HG03442 (cell line): ENCODE data around the gene IGSF10.

Source experiments
- ATAC-seq: cut with Tn5 transposase; IDR thresholded peaks from one replicate; pipeline ENCODE4 v1.9.1; 2021; ENCODE audit warnings: mild to moderate bottlenecking, moderate library complexity; ENCODE audit not compliant: unreplicated experiment

The IGSF10 gene

DNA sequence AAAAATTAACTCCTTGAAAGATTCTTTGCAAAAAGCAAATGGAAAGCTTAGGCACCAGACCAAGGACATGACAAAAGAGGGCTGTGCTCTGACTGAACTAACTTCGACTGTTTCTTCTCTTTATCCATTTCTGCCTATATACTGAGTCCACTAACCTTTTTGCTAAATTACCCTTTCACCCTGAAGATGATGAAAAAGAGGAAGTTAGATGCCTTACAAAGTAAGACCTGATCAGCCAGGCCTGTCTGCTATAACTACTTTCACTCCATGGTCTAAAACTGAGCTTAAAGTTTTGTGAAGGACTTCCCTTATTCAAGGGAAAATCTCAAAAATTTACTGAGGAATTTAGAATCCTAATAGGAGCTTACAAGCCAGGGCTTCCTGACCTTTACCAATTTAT lies 6.2 kb upstream of the IGSF10 start:
- no peak for ATAC-seq

DNA sequence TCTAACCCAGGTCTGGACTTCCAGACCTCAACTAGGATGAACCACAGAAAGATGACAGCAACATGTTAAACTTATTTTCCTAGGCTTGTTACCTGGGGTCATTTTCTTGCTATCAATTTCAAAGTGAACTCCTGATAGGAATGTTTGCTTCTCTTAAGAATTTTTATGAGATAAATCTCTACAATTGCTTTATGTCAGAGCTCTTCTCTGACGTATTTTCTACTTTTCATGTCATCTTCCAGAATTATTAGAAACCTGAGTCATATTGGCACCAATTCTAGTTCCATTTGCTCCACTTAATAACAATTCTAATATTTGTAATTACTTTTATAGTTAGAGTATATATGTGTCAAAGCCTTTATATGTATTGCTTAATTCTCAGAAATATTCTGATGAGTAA lies 2.1 kb upstream of the IGSF10 start:
- no peak for ATAC-seq

DNA sequence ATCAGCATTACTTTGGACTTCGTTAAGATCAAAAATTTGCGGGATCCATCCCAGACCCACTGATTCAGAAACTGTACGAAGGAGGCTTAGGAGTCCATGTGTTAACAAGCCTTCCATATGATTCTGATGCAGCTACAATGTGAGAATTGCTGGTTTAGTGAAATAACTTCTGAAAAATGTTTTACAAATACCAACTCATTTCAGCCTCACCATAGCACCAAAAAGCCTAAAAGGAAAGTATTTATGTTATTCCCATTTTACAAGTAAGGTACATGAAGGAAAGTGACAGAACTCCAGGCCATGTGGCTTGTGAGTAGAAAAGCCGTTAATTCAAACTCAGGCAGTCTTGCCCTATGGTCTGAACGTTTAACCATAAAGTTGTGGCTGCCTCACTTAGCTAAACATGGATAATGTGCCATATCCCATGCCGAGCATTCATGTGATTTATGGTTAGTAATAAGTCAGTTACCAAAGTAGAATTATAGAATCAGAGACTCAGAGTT lies 1.5 kb upstream of the IGSF10 start:
- ATAC-seq: no peak

DNA sequence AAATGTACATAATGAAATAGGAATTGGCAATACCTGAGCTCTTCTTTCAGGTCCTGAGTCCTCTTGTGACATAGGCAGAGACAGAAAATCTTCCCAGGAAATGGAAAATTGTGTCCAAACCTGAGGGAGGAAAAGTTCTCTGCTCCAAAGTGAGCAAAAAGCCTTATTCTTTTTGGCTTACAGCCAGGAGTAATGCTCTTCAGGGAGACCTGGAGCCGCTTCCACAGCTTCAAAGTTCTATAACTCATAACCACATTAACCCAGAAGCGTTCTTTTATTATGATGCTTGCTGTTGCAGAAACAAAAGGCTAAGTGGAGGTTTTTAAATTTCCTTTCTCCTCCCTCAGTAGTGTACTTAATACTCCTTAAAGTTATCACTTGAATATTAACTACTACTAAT lies 633 bp downstream of the IGSF10 start:
- no peak for ATAC-seq

DNA sequence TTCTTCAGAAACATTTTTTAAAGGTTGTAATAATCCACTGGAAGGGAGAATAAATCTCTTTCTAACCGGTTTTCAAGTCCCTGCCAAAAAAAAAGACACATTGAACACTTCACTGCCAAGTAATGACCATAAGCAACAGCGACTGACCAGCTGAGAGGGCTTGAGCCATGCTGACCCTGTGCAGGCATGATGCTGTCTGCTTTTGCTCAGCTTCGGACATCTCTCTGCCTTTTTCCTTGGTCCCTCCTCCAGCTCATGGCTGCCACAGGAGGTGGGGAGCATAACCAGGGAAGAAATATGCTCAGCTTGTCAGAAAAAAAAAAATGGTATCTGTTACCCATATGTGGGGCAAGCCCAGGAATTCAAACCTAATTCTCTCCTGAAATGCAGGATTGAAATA lies 1.5 kb downstream of the IGSF10 start:
- ATAC-seq: no peak

DNA sequence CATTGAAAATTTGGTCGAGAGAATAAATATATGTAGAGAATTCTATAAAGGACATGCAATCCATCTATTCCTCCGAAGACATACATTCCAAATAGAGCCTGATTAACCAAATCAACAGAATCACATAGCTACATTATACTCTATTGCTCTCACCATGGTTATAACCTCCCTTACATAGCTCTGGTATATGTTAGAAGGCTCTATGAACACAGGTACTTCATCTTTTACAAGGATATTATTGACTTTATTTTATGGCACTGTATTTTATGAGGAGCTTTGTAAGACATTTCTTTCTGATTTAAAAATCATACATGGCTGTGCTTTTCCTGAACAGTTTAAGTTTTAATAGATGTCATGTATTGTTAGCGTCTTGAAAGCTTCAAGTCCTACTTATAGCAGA lies 4.8 kb downstream of the IGSF10 start:
- no peak for ATAC-seq

DNA sequence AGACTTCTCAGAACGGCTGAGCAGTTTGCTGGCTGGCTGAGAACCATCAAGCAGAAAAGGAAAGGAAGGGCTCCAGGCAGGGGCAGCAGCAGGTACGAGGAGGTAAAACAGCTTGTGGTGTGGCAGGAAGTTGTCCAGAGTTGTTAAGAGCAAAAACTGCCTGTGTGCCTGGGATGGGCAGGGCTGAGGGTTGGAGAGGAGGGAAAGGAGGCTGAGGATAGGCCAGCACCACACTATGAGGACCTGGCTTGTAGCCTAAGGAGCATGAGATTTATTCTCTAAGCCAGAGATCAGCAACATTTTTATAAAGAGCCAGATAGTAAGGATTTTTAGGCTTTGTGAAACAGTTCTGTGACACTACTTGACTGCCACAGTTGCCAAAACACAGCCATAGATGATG lies 8.0 kb downstream of the IGSF10 start:
- no peak for ATAC-seq

DNA sequence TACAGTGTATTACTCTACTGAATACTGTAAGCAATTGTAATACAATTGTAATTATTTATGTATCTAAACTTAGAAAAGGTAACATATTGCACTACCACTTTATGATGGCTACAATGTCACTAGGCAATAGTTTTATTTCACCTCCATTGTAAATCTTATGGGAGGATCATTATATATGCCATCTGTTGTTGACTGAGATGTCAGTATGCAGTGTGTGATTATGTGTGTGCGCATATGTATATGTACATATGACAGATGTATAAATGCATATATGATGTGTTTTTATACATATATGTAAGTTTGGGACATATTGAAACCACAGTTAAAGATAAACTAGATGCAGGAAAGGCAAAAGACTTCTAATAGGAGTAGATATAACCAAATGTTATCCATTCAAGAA lies 8.5 kb downstream of the IGSF10 start:
- ATAC-seq: no peak

DNA sequence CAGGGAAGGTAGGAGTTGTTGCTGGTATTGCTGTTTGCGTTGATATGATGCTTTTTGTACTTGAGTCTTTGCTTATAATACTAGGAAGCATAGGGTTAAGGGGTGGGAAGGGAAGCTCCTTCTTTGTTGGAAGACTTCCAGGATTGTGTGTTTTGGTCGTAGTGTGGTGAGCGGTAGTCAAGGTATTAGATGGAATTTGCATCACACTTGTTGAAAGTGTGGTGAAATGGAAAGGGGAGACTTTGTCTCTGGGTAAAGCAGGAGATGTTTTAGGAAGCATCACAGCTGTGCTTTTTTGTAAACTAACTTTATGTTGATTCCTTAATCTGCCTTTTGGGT lies 14.9 kb downstream of the IGSF10 start:
- ATAC-seq: no peak

DNA sequence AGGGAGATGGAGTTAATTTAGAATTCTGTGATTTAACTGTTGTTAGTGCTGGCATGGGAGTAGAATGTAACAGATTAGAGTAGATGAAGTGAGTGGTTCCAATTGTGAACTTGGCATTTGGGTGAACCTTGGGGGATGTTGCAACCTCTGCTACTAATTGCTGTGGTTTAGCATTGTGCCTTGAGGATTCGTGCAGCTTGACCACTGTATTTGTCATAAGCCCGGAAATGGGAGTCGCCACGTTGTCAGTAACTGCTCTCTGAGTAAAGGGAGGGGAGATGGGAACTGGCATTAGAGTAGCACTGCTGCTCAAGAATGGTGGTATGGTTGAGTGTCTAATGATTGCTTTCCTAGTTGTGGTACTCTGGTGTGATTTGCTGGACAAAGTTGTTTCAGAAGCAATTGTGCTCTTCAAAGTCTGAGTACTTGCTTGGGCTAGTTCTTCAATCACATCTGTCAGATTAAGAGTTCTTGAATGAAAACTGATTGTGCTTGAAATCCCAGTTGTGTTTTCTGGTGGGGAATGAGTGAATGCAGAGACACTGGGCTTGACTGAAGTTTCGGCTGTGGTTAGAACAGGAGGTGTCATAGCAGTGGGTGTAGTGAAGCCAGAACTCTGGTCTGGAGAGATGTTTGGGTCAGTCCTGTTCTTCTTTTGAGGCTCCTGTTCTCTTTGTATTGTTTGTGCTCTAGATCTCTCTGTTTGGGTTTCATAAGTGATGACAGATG lies 15.4 kb downstream of the IGSF10 start:
- no peak for ATAC-seq

DNA sequence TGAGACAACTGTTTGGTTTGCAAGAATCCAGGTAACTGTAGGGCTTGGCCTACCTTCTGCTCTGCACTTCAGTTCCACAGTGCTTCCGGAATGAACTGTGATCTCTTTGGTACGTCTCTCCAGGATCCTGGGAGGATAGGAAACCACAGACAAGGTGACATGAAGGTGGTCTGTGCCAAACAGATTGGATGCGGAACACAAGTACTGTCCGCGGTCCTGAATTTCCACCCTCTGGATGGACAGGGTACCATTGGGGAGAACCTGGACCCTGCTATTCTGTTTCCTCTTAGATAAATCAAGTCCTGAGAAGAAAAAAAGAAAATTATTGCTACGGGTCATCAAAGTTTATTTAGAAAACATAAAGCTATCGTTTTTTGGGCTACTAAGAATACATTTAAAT lies 17.3 kb downstream of the IGSF10 start:
- no peak for ATAC-seq

DNA sequence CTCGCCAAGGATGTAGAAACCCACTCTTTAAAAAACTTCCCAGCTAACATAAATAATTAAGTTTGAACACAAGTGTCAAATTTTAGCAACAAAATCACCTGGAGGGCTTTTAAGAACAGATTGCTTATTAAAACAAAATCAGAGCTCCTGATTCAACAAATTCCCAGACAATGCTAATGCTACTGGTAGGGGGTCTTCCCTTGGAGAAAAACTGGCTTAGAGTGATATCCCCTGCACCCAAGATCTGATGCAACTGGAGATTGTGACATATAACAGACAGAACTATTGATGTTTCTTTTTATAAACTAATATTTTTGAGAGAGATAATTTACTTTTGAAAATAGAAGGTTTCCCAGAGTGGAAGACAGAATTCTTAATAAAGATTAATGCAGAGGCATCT lies 19.9 kb downstream of the IGSF10 start:
- ATAC-seq: no peak

DNA sequence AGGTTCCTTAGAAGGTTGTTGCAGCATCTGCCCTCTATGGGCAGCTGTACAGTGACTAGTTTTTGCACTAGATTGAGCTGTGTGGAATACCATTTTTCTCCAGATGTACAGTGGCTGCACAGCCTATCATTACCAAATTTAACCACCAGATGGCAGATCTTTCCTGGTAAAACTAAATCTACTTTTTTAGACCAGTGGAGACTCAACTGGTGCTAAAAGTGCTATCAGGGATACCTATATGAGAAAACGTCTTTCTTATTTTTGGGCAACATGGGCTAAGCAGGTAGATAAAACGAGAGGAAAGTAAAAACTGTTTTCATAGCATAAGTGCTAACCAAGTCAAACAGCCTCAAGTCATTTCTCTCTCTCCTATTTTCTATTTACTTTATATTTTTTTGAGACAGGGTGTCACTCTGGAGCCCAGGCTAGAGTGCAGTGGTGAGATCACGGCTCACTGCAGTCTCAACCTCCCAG lies 21.2 kb downstream of the IGSF10 start:
- ATAC-seq: peak; percentile 74

DNA sequence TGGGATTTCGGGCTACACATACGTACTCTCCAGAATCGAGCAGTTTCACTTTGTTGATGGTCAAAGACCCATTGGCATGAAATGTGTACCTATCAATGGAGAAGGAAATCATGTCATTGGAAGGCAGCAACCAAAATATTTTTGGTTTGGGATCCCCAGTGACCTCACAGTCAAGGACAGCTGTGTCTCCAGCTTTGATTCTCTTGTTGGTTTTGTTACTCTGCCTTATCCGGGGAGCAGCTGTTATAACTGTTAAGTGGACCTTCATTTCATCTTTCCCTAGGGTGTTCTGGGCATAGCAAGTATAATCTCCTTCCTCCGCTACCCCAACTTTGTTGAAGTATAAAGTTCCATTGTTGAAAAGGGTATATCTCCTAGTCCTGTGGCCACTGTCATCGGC lies 23.0 kb downstream of the IGSF10 start:
- no peak for ATAC-seq

DNA sequence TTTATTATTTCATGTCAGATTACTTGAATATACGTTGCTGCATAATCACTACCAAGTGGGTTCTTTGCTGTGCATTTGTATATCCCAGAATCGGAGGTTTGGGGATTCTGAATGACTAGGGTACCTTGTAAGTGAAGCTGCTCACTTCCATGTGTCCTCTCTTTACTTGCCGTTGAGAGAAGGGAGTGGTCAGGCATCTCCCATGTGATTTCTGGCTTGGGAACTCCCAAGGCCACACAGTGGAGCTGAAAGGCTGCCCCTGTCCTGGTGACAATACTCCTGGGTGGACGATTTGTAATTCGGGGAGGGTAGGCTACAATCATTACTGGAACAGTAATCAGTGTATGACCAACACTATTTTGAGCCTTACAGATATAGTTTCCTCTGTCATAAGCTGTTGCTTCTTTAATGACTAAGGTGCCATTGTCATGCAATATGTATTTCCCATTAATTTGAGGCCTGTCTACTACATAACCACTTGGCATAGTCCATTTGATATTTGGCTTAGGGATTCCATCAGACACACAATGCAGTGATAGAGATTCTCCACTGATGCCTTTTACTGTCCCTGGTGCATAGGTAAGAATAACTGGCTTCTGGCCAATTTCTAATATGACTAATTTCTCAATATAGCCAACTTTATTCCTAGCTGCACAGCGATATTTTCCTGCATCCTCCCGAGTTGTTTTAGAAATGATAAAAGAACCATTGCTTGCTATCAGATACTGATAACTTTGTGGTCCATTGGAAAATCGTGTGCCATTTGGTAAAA lies 24.0 kb downstream of the IGSF10 start:
- no peak for ATAC-seq

DNA sequence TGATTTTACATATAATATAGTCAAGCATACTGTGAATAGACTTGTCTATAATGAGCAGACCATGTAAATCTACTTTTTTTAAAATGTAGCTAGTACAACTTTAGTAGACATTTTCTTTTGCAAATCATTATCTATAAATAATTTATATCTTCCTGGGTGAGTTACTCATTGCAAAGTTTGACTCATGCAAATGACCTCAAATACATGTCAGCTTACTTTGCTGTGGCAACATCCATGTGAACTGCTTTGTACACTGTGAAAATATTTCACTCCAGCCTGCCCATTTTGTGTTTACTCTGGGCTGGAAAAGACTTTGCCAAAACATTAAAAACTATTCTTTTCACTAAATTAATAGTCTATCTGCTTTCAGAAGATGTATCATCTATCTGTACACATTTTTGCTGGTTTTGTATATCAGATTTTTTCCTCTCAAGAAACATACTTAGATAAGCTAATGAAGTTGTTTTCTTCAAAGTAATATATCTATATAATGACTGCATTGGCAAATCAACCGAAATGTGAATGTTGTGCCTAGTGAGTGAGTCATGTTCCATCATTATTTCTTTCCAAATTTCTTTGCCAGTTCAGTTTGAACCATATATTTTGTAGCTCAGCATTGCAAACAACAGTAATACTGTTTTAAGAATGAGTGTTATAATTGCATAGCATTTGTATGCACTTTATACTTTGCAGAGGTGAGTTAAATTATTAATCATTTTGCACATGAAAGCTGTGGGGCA lies 26.5 kb downstream of the IGSF10 start:
- ATAC-seq: no peak

DNA sequence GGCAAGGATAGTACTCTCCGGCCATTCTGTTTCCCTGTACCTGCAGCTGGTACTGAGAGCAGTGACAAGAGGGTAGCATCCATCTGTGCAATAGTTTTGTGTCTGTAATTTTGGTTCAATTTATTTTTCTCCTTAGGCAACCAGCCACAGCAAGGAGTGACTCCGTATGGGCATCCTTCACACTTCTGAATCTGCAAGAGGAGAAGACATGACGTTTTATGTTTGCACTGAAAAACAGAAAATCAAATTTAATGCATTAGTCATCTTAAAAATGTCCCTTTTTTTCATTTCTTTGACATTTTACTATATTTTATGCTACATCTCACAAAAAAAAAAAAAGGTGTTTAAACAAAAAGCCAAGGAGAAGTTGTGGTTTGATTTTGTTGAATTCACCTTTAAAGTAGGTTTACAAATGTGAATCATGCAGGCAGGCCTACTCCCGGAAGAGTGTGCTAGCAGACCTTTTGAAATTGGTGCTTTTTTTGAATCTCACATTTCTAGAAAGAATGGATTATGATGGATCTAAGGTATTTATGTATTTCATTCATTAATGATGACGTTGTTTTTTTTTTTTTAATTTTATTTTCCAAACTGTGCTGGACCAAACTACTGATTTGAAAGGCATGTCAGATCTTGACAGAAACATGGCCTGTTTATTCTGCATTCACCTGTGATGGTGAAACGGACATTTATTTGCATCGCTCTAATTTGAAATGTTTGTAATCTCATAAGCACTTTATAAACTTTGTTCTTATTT lies 28.1 kb downstream of the IGSF10 start:
- ATAC-seq: no peak

DNA sequence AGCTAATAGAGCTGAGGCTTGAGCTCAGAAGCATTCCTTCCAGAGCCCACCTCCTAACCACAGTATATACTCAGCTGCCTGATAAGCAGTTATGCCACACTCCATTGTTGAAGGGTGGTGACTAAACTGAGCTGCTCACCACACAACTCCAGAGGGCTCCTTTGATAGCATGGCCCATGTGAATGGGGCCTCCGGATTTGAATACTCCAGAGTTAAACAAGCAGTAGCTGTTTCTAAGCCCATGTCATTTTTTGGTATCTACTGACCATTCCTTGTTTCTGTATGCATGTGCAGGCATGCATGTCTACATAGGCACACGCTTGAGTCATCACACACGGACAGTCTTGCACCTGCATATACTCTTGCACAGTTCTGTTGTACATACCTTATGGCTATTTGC lies 28.9 kb downstream of the IGSF10 start:
- no peak for ATAC-seq

DNA sequence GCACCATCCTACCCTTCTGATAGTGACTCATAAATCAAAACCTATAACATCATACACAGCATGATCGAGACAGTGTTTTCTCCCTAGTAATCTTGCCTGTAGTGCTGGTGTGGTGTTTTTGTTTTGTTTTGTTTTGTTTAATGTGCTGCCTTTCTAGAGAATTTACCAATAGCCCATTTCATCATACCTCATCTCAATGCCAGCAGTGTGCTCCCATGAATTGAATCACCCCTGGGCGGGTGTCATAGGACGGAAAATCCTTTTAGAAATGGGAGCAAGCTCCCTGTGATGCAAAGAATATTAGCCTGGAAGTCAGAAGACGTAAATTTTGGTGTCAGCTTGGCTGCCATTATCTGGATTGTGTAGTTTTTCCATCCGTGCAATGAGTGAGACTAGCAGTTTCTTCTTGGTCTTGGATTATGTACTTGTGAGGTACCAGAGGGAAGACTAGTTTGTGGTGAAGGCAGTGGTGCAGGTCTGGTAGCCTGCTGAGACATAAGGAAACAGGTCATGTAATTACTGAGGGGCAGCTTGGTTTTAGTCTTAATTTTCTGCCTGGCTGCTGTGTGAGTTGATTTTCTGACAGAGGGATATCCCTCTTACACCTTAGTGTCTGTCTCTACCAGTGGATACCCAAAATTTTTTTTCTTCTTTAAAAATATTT lies 29.9 kb downstream of the IGSF10 start:
- no peak for ATAC-seq

DNA sequence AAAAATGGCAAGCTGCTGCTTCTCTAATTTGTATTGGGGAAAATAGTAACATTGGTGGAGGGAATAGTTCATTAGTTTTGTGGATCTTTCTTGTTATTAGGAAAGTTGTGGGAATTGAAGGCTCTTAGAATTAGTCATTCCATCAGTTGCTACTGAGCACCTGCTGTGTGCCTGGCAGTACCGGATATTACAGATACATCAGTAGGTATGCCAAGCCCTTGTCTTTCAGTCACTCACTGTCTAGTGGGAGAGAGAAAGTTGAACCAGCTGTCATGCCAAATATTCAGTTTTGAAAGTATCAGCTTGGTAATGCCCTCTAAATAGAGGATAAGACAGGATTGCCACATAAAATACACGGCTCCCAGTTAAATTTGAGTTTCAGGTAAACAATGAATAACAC lies 32.5 kb downstream of the IGSF10 start:
- ATAC-seq: no peak

DNA sequence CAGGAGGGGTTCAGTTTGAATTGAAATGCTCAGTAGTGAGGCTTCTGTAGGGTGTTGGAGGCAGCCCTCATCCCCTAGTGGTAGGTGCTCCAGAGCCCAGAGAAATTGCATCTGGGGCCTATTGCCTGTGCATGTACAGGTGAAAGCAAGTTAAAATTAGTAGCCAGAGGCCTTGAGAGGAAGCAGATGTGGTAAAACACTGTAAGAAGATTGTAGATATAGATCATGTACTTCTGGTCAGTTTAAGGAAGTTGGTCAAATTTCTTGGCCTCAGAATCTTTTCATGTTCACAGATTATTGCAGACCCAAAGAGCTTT lies 34.6 kb downstream of the IGSF10 start:
- ATAC-seq: peak; percentile 82
